ENCODE results near the gene ASAP3.

Gene ASAP3

DNA sequence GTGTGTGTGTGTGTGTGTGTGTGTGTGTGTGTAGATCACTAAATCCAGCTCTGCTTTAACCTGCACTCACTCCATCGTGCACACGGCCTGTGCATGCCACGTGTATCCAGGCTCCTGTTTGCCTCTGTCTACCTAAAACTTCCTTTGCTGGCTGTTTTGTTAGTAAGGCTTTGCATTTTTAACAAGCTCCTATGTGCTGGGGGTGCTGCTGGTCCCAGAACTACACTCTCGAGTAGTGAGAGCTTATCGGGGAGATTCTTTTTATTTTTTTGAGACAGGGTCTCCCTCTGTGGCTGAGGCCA lies 58.8 kb downstream of the ASAP3 start:
- DNase-seq (ENCODE audit: low read depth): no peak
- TF ChIP-seq, protein P1, sequence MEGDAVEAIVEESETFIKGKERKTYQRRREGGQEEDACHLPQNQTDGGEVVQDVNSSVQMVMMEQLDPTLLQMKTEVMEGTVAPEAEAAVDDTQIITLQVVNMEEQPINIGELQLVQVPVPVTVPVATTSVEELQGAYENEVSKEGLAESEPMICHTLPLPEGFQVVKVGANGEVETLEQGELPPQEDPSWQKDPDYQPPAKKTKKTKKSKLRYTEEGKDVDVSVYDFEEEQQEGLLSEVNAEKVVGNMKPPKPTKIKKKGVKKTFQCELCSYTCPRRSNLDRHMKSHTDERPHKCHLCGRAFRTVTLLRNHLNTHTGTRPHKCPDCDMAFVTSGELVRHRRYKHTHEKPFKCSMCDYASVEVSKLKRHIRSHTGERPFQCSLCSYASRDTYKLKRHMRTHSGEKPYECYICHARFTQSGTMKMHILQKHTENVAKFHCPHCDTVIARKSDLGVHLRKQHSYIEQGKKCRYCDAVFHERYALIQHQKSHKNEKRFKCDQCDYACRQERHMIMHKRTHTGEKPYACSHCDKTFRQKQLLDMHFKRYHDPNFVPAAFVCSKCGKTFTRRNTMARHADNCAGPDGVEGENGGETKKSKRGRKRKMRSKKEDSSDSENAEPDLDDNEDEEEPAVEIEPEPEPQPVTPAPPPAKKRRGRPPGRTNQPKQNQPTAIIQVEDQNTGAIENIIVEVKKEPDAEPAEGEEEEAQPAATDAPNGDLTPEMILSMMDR (IDR thresholded peaks at IDR 0.05; ENCODE audit: control insufficient read depth, insufficient read depth, low read depth, low read length, missing control alignments): no peak
- peak overlapping the region; percentile 47 for H3K4me3 ChIP-seq (ENCODE audit: control insufficient read depth, low read depth, low read length)

DNA sequence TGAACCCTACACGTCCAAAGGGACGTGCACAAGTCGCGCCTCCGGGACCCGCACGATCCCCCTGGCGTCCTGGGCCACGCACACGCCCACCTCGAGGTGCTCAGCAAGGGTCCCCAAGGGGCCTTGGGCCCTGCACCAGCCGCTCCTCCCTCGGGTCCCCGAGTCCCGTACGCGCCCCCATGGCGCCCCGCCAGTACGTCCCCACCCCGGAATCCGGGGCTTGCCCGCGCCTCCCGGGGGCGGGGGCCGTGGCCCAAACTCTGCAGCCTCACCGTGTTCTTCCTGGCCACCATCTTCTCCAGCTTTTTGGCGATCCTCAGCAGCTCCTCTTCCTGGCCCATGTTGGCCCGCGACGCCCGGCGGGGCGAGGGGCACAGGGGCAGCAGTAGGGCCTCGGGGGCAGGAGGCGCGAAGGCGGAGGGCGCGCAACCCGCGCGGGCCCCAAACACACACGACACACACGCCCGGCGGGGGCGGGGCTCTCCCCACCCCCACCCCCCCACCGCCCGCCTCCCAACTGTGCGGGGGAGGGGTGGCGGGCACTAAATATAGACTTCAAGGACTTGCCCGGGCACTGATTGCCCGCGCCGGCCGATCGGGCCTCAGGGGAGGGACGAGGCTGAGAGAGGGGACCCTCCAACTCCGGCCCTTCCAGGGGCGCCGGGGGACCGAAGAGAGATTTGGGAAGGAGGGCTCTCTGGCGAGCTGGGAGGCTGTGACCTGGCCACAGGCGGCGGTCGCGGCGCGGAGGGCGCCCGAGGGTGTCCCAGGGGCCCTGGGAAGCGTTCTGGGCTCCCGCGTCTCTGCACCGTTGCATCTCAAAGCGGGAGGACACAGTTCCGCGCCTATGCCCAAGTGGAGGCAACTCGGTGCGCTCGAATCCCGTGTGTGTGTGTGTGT lies 59.4 kb downstream of the ASAP3 start, which contains the start of gene TCEA3:
TSS of gene TCEA3 (minus strand) at position 456 of the 900 bp plus-strand sequence. CDS start at position 341, 115 bp downstream.
- no peak for DNase-seq (ENCODE audit: low read depth)
- H3K4me3 ChIP-seq (ENCODE audit: control insufficient read depth, low read depth, low read length): peak within 1 kb of the TSS; percentile 47
- TF ChIP-seq, protein P1 (IDR thresholded peaks at IDR 0.05; ENCODE audit: control insufficient read depth, insufficient read depth, low read depth, low read length, missing control alignments): no peak

DNA sequence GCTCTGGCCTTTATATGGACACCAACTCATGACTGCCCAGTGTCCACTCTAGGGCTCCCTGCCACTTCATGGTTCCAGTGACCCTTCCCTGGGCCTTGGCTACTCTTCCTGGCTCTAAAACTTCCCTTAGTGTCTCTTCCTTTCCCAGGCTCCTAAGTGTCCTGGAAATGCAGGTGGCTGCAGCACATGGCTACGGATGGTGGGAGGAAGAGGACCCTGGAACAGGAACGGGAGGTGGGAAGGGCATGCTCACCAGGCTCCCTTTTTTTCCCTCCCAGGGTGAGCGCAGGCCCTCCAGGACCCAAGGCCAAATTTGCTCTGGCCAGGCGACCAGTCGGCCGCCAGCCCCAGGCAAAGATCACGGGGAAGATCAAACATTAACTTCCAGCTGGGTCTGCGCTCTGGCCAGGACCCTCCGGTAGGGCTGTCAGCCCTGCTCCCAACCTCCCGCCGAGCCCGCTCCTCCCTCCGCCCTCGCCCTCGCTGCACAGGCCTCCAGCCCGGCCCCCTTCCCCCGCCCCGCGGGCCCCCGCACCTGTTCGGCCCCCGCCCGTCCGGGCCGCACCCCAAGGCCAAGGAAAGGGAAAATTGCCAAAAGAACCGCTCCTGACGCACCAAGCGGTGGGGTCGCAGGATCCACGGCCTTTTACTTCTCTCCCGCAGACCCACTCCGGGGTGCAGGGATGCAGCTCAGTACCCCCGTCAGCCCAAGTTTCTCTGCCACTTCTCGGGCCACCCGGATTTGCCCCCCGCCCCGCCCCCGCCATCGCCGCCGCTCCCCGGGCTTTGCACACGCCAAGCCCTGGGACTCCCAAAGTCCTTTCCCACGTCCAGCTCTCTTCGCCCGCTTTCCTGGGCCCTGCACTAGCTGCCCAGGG lies 60.3 kb downstream of the ASAP3 start:
- no peak for DNase-seq (ENCODE audit: low read depth)
- H3K4me3 ChIP-seq (ENCODE audit: control insufficient read depth, low read depth, low read length): peak overlapping the region; percentile 47
- TF ChIP-seq, protein P1 (IDR thresholded peaks at IDR 0.05; ENCODE audit: control insufficient read depth, insufficient read depth, low read depth, low read length, missing control alignments): no peak

DNA sequence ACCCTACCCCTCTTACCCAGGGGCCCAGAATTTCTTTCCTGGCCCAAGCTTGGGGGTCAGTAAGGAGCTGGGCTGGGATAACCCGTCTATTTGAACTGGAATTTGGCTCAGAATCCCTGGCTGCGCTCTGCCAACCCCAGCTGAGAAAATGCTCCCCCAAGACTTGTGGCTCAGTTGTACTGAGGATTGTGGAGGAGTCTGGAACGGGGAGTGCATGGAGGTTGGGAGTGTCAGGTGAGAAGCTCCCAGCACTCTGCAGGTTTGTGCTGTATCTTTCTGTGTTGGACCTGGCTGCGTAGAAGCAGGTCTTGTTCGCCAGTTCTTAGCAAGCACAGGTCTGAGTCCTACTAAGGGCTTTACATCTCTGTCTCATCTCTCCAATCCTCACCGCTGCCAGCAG lies 61.0 kb downstream of the ASAP3 start:
- TF ChIP-seq, protein P1 (IDR thresholded peaks at IDR 0.05; ENCODE audit: control insufficient read depth, insufficient read depth, low read depth, low read length, missing control alignments): no peak
- DNase-seq (ENCODE audit: low read depth): no peak
- H3K4me3 ChIP-seq (ENCODE audit: control insufficient read depth, low read depth, low read length): no peak overlapping the region

DNA sequence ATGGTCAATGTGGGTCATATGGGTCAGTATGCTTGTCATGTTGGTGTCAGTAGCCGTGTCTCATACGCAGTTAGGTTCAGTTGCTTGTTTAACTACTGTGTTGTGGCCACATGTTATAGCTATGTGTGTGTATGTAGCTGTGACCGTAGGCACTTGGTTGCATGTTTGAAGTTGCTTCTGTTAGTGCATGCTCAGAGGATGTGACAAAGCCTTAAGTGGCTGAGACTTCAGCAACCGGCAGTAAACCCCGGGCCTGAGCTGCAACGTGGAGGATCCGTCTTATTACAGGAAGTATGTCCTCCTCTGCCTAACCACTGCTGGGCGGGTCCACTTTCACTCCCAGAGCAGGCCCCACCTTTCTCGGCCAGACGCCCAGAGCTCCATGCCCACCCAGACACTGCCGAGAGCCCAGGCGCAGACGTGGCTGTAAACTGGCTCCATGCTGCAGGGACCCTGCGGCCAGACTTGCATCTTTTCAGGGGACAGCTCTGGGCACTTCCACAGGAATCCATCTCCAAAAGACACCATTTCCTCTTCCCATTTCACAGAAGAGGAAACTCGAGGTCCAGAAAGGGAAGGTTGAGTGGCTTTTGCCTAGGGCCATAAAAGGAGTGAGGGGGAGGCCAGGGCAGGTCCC lies 61.6 kb downstream of the ASAP3 start:
- no peak overlapping the region for H3K4me3 ChIP-seq (ENCODE audit: control insufficient read depth, low read depth, low read length)
- no peak for DNase-seq (ENCODE audit: low read depth)
- TF ChIP-seq, protein P1 (IDR thresholded peaks at IDR 0.05; ENCODE audit: control insufficient read depth, insufficient read depth, low read depth, low read length, missing control alignments): no peak

DNA sequence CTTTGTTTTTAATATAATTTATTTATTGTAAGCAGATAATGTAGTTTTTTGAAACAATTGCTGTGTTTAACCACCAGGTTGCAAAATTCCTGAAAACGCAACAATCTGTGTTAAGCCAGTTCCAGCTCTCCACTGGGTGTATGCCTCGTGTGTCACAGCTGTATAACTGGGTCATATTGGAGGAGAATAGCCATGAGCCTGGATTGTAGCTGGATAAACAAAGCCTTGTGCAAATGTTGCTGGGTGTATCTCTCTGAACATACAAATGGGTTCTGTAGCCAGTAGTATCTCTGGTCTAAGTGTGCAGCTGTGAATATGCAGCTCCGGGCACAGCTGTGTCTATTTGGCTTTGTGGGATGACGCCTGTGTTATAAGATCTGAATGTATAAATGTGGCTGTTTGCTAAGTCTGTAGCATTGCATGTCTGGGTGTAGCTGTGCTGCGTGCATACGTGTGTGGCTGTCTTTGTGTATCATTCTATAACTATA lies 62.2 kb downstream of the ASAP3 start:
- TF ChIP-seq, protein P1 (IDR thresholded peaks at IDR 0.05; ENCODE audit: control insufficient read depth, insufficient read depth, low read depth, low read length, missing control alignments): peak; percentile 31
- H3K4me3 ChIP-seq (ENCODE audit: control insufficient read depth, low read depth, low read length): no peak overlapping the region
- DNase-seq (ENCODE audit: low read depth): no peak

Data from AG09309 (cell line).